Measurements from ENCODE around the gene GZMB.

GZMB gene

GRCh38 chr14:24629521-24629920 lies 4.5 kb downstream of the GZMB start:
- H2AFZ ChIP-seq (ENCODE audit: low read depth, low read length), result no peak overlapping the region

GRCh38 chr14:24613747-24614146 lies 20.2 kb downstream of the GZMB start:
- Histone ChIP-seq H3K4me2 (ENCODE audit: low read length, poor library complexity, severe bottlenecking) (no peak overlapping the region), H3K4me3 (ENCODE audit: insufficient read depth in 1 of 2, low read depth in 1 of 2, low read length in 2 of 2) (no peak overlapping the region), H3K14ac (ENCODE audit: low read length in 2 of 2) (no peak overlapping the region), H3K23ac (ENCODE audit: low read length in 2 of 2) (no peak overlapping the region), H3K4me1 (ENCODE audit: control insufficient read depth, insufficient read depth, low read depth, low read length) (no peaks in the 10 kb centered on the region), H2BK120ac (ENCODE audit: low read depth, low read length) (no peak overlapping the region), H3K4ac (ENCODE audit: low read depth in 1 of 2, low read length in 2 of 2) (no peak overlapping the region), H3K27me3 (ENCODE audit: control insufficient read depth in 1 of 2, insufficient read depth in 1 of 2, low read length in 2 of 2) (no peaks in the 10 kb centered on the region), H3K36me3 (ENCODE audit: control insufficient read depth in 1 of 2, insufficient read depth in 2 of 2, low read depth in 1 of 2, low read length in 2 of 2) (no peaks in the 10 kb centered on the region), H2BK12ac (ENCODE audit: low read length in 2 of 2) (no peak overlapping the region), H3K79me1 (replicated peaks; ENCODE audit: low read length, poor library complexity, severe bottlenecking) (no peaks in the 10 kb centered on the region), H2AFZ (ENCODE audit: low read depth, low read length) (no peak overlapping the region), H3K18ac (ENCODE audit: low read depth in 1 of 2, low read length in 2 of 2) (no peak overlapping the region), H4K91ac (ENCODE audit: low read length) (no peak overlapping the region), H2BK15ac (ENCODE audit: low read depth, poor library complexity, severe bottlenecking) (no peak overlapping the region), H3K9ac (ENCODE audit: low read length) (no peak overlapping the region), H4K8ac (ENCODE audit: low read length) (no peak overlapping the region), H3K27ac (ENCODE audit: low read length, poor library complexity, severe bottlenecking) (no peak overlapping the region), H2BK5ac (ENCODE audit: low read depth, low read length, poor library complexity, severe bottlenecking) (no peak overlapping the region), H3K9me3 (ENCODE audit: control insufficient read depth, low read length) (no peaks in the 10 kb centered on the region), H2AK5ac (ENCODE audit: low read length, severe bottlenecking) (no peak overlapping the region)
- no peak for DNase-seq
- 76% methylated on average over 2 of the region's 2 CpGs for WGBS

More at GRCh38 chr14:24629521-24629920, 4.5 kb downstream of the GZMB start:
- Histone ChIP-seq H2AK5ac (ENCODE audit: low read length, severe bottlenecking) (no peak overlapping the region), H4K8ac (ENCODE audit: low read length) (no peak overlapping the region), H3K9ac (ENCODE audit: low read length) (no peak overlapping the region), H4K91ac (ENCODE audit: low read length) (no peak overlapping the region), H3K27me3 (ENCODE audit: control insufficient read depth in 1 of 2, insufficient read depth in 1 of 2, low read length in 2 of 2) (no peaks in the 10 kb centered on the region), H3K18ac (ENCODE audit: low read depth in 1 of 2, low read length in 2 of 2) (no peak overlapping the region), H3K23ac (ENCODE audit: low read length in 2 of 2) (no peak overlapping the region), H2BK15ac (ENCODE audit: low read depth, poor library complexity, severe bottlenecking) (no peak overlapping the region), H2BK12ac (ENCODE audit: low read length in 2 of 2) (no peak overlapping the region), H3K14ac (ENCODE audit: low read length in 2 of 2) (no peak overlapping the region), H3K4me2 (ENCODE audit: low read length, poor library complexity, severe bottlenecking) (no peak overlapping the region), H3K79me1 (replicated peaks; ENCODE audit: low read length, poor library complexity, severe bottlenecking) (no peaks in the 10 kb centered on the region), H3K36me3 (ENCODE audit: control insufficient read depth in 1 of 2, insufficient read depth in 2 of 2, low read depth in 1 of 2, low read length in 2 of 2) (no peaks in the 10 kb centered on the region), H3K4me1 (ENCODE audit: control insufficient read depth, insufficient read depth, low read depth, low read length) (no peaks in the 10 kb centered on the region), H2BK5ac (ENCODE audit: low read depth, low read length, poor library complexity, severe bottlenecking) (no peak overlapping the region), H3K27ac (ENCODE audit: low read length, poor library complexity, severe bottlenecking) (no peak overlapping the region), H3K4me3 (ENCODE audit: insufficient read depth in 1 of 2, low read depth in 1 of 2, low read length in 2 of 2) (no peak overlapping the region), H3K9me3 (ENCODE audit: control insufficient read depth, low read length) (no peaks in the 10 kb centered on the region), H2BK120ac (ENCODE audit: low read depth, low read length) (no peak overlapping the region), H3K4ac (ENCODE audit: low read depth in 1 of 2, low read length in 2 of 2) (no peak overlapping the region)
- no peak for DNase-seq
- WGBS, result 63% methylated on average over 5 of the region's 6 CpGs

- DNase-seq, result no peak
- Histone ChIP-seq H3K14ac (ENCODE audit: low read length in 2 of 2) (no peak overlapping the region), H2BK15ac (ENCODE audit: low read depth, poor library complexity, severe bottlenecking) (no peak overlapping the region), H3K79me1 (replicated peaks; ENCODE audit: low read length, poor library complexity, severe bottlenecking) (no peaks in the 10 kb centered on the region), H3K4ac (ENCODE audit: low read depth in 1 of 2, low read length in 2 of 2) (no peak overlapping the region), H3K27ac (ENCODE audit: low read length, poor library complexity, severe bottlenecking) (no peak overlapping the region), H2BK120ac (ENCODE audit: low read depth, low read length) (no peak overlapping the region), H2BK12ac (ENCODE audit: low read length in 2 of 2) (no peak overlapping the region), H2AK5ac (ENCODE audit: low read length, severe bottlenecking) (no peak overlapping the region), H4K91ac (ENCODE audit: low read length) (no peak overlapping the region), H3K9me3 (ENCODE audit: control insufficient read depth, low read length) (no peaks in the 10 kb centered on the region), H3K36me3 (ENCODE audit: control insufficient read depth in 1 of 2, insufficient read depth in 2 of 2, low read depth in 1 of 2, low read length in 2 of 2) (no peaks in the 10 kb centered on the region), H3K27me3 (ENCODE audit: control insufficient read depth in 1 of 2, insufficient read depth in 1 of 2, low read length in 2 of 2) (no peaks in the 10 kb centered on the region), H3K4me2 (ENCODE audit: low read length, poor library complexity, severe bottlenecking) (no peak overlapping the region), H3K23ac (ENCODE audit: low read length in 2 of 2) (no peak overlapping the region), H2BK5ac (ENCODE audit: low read depth, low read length, poor library complexity, severe bottlenecking) (no peak overlapping the region), H2AFZ (ENCODE audit: low read depth, low read length) (no peak overlapping the region), H3K4me1 (ENCODE audit: control insufficient read depth, insufficient read depth, low read depth, low read length) (no peaks in the 10 kb centered on the region), H3K4me3 (ENCODE audit: insufficient read depth in 1 of 2, low read depth in 1 of 2, low read length in 2 of 2) (no peak overlapping the region), H4K8ac (ENCODE audit: low read length) (no peak overlapping the region), H3K9ac (ENCODE audit: low read length) (no peak overlapping the region), H3K18ac (ENCODE audit: low read depth in 1 of 2, low read length in 2 of 2) (no peak overlapping the region)
- WGBS, result 27% methylated on average over 1 of the region's 1 CpG
These were observed 20.7 kb downstream of the GZMB start for GRCh38 chr14:24613241-24613640.

GRCh38 chr14:24612196-24612595 lies 21.8 kb downstream of the GZMB start:
- Histone ChIP-seq H3K9ac (ENCODE audit: low read length) (no peak overlapping the region), H3K9me3 (ENCODE audit: control insufficient read depth, low read length) (no peaks in the 10 kb centered on the region), H2BK15ac (ENCODE audit: low read depth, poor library complexity, severe bottlenecking) (no peak overlapping the region), H3K23ac (ENCODE audit: low read length in 2 of 2) (no peak overlapping the region), H3K4me3 (ENCODE audit: insufficient read depth in 1 of 2, low read depth in 1 of 2, low read length in 2 of 2) (no peak overlapping the region), H3K79me1 (replicated peaks; ENCODE audit: low read length, poor library complexity, severe bottlenecking) (no peaks in the 10 kb centered on the region), H2AFZ (ENCODE audit: low read depth, low read length) (no peak overlapping the region), H4K8ac (ENCODE audit: low read length) (no peak overlapping the region), H3K36me3 (ENCODE audit: control insufficient read depth in 1 of 2, insufficient read depth in 2 of 2, low read depth in 1 of 2, low read length in 2 of 2) (no peaks in the 10 kb centered on the region), H2BK12ac (ENCODE audit: low read length in 2 of 2) (no peak overlapping the region), H3K14ac (ENCODE audit: low read length in 2 of 2) (no peak overlapping the region), H3K4me1 (ENCODE audit: control insufficient read depth, insufficient read depth, low read depth, low read length) (no peaks in the 10 kb centered on the region), H3K18ac (ENCODE audit: low read depth in 1 of 2, low read length in 2 of 2) (no peak overlapping the region), H2BK120ac (ENCODE audit: low read depth, low read length) (no peak overlapping the region), H3K4me2 (ENCODE audit: low read length, poor library complexity, severe bottlenecking) (no peak overlapping the region), H3K4ac (ENCODE audit: low read depth in 1 of 2, low read length in 2 of 2) (no peak overlapping the region), H4K91ac (ENCODE audit: low read length) (no peak overlapping the region), H2BK5ac (ENCODE audit: low read depth, low read length, poor library complexity, severe bottlenecking) (no peak overlapping the region), H3K27ac (ENCODE audit: low read length, poor library complexity, severe bottlenecking) (no peak overlapping the region), H2AK5ac (ENCODE audit: low read length, severe bottlenecking) (no peak overlapping the region), H3K27me3 (ENCODE audit: control insufficient read depth in 1 of 2, insufficient read depth in 1 of 2, low read length in 2 of 2) (no peaks in the 10 kb centered on the region)
- no peak for DNase-seq
